Stimulated activated CD4-positive, alpha-beta T cell treated with anti-CD3 and anti-CD28 coated beads, Interleukin-1b, Interleukin-23, amount 100 ng/mL, for 48 hours (primary cell): ENCODE data around the gene GNAS-AS1.

Experiments
- DNase-seq: peaks from one replicate; pipeline ENCODE4 v3.0.0-alpha.2; 2020

GNAS-AS1 gene

GRCh38 chr20:58884966-58885365 is 34.3 kb upstream of the GNAS-AS1 start:
- no peak for DNase-seq

- no peak for DNase-seq
Measured at GRCh38 chr20:58883241-58883691, 32.6 kb upstream of the GNAS-AS1 start.

GRCh38 chr20:58882704-58883089 is 32.0 kb upstream of the GNAS-AS1 start:
- no peak for DNase-seq

DNA sequence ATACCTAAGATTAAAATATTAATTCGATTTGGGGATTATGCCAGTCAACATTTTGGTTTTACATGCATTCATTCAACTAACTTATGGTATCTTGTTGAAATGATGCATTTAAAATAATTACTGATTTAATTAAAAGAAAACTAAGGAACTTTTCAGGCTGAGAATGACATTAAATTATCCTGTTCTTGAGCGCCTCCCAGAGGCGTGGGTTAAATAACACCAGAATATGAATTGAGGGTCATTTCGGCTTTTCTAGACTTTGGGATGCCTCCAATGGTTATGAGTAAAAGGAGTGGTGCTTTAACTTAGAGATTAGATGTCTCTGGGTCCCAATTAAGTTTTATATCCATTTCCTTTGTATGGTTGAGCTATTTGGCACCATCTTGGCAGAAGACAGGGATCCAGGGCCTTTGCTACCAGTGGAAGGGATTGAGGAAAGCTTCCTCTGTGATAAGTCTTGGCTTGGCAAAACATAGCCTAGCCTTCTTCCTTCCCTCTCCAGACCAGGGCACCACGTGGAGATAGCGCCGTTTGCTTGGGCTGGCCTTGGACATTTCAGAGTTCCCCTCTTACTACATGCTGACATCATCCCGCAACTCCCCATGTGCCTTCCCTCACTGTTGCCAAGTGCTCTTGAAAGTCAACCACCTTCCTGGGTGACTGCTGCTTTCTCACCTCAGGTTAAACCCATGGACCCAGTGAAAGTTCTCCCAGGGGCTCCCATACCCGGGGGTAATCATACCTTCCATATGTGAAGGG is 30.5 kb upstream of the GNAS-AS1 start:
- no peak for DNase-seq

DNA sequence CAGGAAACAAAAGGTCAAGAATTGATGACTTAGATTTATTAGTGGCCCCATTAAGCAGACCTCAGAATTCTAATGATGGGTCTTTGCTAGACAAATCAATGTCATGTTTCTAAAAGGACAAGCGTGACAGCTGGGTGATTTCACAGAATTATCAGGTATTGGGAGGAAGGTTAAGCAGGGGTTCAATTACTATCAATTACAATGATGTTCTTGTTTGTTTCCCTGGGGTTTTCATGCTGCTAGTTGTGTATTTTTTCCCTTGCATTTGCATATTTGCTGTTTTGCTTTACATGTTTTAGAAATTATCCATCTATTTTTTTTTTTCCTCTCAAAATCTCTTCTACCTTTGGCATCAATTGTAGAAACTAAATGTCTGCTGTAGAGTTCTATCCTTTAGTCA is 29.7 kb upstream of the GNAS-AS1 start:
- no peak for DNase-seq

GRCh38 chr20:58878399-58878798 is 27.7 kb upstream of the GNAS-AS1 start:
- no peak for DNase-seq

GRCh38 chr20:58877976-58878360 is 27.3 kb upstream of the GNAS-AS1 start:
- DNase-seq = no peak

DNA sequence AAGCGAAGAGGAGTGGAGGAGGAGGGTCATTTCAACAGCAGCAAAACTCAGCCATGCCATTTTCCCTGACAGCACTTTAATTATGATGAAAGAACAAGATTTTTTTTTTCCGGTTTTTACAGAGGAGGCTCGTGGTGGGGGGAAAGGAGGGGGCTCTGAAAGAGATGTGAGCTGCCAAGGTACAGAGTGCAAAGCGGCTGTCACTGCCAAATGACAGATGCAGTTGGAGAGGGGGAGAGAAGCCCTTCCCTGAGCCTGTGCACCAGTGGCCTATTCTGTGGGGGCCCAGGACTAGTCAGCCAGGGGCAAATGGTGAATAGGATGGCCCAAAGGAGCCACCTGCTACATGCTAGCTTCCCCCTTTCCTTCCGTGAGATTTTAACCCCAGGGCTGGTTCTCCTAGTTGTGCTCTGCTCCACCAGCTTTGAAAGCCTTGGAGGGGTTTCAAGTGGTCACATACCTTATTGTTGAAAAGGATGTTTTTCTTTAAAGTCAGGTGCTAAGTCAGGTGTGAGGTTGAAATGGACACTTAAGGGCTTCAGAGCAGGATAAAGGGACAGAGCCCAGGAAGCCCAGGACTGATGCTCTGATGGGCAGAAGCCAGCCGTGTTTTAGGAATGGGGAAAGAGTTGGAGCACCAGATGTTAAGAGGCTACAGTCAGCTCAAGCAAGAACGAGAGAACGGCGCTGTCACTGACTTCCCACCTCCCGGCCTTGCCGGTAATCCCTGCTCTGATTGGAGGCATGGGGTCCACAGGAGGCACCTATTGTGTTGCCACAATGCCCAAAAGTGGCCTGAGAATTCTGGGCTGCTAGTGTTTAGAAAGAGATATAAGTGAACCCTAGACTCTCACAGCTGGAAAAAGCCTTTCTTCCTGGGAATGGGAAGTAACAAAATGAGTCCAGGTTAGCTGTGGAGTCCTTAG is 26.6 kb upstream of the GNAS-AS1 start:
- no peak for DNase-seq

- no peak for DNase-seq
Measured at GRCh38 chr20:58876437-58876836, 25.7 kb upstream of the GNAS-AS1 start.

DNA sequence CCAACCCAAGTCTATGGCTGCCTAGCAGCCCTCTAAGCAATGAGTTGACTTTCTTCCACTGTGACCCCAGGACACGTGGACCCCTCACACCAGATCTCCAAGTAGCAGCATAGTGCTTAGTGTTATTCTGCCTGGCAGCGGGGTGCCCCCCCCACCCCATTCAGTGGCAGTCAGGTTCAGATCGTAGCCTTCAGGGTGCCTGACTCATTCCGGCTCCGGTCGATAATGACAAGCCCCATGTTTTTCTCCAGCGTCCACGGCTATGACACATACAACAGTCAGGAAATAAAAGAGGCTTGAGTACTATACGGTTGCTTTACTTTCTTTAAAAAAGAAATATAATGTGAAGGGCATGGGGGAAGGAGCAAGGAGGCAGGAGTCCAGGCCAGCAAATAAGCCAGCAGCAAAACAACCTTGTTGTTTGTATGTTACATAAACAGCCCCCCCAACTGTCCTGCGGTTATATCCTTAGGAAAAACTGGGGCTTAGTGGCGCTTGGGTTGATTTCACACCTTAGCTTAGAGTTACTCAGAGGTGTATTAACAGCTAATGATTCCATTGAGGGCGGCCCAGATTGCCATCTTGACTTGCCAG is 24.9 kb upstream of the GNAS-AS1 start:
- no peak for DNase-seq

DNA sequence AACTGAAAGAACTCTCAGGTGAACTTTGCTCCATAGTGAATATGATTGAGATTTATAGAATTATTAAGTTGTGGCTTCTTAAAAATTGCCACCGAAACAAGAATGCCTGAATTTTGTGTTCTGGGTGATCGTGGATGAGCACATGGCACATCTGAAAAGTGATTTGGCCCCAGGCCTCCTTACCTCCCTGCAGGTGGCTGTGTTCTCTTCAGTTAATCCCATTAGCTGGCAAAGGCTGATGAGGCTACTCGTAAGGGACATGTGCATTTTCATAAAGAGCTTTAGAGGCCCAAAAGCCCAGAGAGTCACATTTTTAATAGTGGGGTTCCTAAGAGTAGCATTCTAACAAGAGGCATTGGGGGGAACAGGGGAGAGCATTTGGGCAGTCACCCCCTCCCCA is 24.4 kb upstream of the GNAS-AS1 start:
- no peak for DNase-seq

DNA sequence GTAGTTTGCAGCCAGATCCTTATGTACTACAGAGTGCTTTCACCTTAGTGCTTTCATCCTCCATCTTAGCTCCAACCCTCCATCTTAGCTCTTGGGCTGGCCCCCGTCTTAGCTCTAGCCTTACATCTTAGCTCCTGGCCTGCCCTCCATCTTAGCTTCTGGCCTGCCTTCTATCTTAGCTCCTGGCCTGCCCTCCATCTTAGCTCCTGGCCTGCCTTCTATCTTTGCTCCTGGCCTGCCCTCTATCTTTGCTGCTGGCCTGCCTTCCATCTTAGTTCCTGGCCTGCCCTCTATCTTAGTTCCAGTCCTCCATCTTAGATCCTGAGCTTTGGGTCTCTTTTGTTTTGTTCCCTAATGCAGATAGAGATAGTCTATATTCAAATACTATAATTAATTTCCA is 23.8 kb upstream of the GNAS-AS1 start:
- no peak for DNase-seq

DNA sequence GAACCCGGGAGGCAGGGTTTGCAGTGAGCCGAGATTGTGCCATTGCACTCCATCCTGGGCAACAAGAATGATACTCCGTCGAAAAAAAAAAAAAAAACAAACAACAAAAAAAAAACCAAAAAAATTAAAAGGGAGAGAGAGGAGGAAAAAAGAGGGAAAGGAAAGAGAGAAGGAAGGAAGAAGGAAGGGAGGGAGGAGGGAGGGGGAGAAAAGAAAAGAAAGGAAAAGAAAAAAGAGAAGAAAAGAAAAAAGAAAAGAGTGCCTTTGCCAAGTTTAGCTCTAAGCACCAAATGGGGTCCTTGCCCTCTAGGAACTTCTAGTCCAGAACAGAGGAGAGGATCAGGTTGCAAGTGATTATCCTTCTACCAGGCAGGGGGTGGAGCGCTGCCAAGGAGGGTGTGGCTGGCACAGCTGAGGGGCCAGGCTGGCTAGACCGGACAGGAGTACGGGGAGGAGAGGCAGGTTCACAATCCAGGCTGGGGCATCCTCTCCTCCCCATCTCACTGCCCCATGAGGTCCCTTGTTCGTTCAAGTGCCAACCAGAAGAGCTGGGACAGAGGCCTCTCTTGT is 20.9 kb upstream of the GNAS-AS1 start:
- no peak for DNase-seq

DNA sequence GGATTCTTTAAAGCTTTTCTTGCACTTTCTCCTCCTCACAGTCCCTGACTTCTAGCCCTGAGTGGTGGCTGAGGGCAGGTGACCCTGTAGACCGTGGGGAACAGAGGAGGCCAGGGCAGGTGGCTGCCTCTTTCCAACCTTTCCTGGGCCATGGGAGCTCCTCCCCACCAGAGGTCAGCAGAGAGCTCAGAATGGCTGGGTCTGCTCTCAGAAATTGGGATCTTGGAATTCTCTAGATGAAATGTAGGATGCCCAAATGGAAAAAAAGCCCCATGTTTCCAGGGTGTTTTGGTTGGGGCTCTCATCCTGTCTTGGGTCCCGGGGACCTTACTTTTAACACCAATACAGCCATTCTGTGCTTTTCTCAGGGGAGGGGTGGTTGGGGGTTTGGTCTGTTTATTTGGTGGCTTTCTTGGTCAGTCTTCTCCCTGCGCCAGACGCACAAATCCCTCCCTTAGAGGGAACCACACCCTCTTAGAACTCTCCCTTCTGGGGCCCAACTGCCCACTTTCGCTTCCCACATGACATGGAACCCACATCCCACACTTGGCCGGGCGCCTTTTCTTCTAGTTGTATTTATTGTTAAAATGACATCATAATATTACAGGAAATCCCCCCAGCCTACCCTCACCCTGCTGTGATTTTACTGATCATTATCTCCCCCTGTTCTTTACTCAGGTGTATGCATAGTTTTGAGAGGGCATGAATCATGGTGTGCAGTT is 19.8 kb upstream of the GNAS-AS1 start:
- no peak for DNase-seq

GRCh38 chr20:58869662-58870227 is 19.0 kb upstream of the GNAS-AS1 start:
- DNase-seq = no peak

- no peak for DNase-seq
Measured at GRCh38 chr20:58868795-58869194, 18.1 kb upstream of the GNAS-AS1 start.

DNA sequence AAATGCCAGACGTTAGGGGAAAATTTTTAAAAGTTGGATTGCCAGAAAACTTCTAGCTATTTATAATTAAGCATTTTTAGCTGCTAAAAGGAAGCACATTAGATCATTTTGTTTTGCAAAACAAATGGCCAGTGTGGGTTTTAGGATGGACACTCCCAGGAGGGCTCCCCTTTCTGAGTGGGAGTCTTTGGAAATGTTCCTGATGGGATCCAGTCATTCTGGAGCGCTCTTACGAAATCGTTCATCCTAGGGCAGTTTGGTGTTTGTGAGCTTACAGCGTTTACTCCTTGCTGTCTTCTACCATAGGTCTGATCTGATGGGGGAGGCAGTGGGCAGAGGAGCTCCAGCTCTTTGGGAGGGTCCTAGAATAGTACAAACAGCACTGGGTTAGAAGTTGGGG is 16.5 kb upstream of the GNAS-AS1 start:
- DNase-seq = no peak

GRCh38 chr20:58865843-58866242 is 15.1 kb upstream of the GNAS-AS1 start:
- DNase-seq = no peak

GRCh38 chr20:58864346-58864745 is 13.6 kb upstream of the GNAS-AS1 start:
- no peak for DNase-seq

DNA sequence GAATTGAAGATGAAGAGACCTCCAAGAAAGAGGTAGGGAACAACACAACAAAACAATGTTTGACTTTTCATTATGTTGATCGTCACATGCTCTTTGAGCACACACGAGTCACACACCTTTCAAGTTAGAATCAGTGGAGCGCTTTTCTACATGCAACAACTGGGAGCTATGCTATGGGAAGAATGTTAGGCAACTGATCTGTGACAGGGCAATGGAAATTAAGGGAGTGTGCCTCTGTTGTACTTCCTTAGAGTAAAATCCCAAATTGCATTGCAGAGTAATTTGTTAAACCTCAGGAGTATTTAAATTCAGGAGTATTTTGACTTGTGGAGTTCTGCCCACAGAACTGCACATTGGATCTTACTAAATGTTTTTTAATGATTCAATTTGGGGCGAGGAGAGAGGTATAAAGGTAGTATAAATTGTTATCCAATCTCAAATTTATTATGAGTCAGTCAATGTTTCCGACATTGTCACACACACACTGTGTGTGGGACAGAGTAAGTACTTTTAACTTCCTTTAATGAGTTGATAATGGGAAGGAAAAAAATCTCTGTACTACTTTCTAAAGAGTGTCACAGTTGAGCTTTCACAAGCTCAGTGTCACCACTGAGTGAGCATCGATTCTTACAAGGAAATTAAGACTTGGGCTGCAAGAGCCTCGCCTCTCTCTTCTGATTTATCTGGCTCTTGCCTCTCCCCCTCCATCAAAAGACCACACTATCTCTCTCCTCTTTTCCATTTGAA is 12.5 kb upstream of the GNAS-AS1 start:
- DNase-seq = no peak
